Muscle of leg (tissue), 11 donors: ENCODE data around the gene BRSK2. TPM values are rescaled to one million over a fixed set of nuclear protein-coding genes. Genes with fewer than 3 reads are reported as not detected.

Experiments used
- DNase-seq: peaks from one replicate; pipeline ENCODE4 v3.0.0; 2013
- H3K27ac ChIP-seq: one replicate; pipeline ENCODE4 v1.5.1; 2013; ENCODE audit warnings: mild to moderate bottlenecking, low read length, control low read depth
- H3K27me3 ChIP-seq: one replicate; pipeline ENCODE4 v1.6.1; 2013; ENCODE audit warnings: low read length; ENCODE audit not compliant: control insufficient read depth, insufficient read depth
- H3K36me3 ChIP-seq: one replicate; pipeline ENCODE4 v1.6.1; 2013; ENCODE audit warnings: low read length; ENCODE audit not compliant: control insufficient read depth, insufficient read depth
- H3K4me1 ChIP-seq: one replicate; pipeline ENCODE4 v1.6.1; 2013; ENCODE audit warnings: low read length; ENCODE audit not compliant: control insufficient read depth, insufficient read depth
- H3K4me3 ChIP-seq: one replicate; pipeline ENCODE4 v1.5.1; 2013; ENCODE audit warnings: low read length, control low read depth
- H3K9me3 ChIP-seq: replicated peaks from 2 replicates; pipeline ENCODE4 v1.6.1; 2013; ENCODE audit warnings: low read depth, low read length; ENCODE audit not compliant: control insufficient read depth
- WGBS: methylation state at CpG from one replicate; pipeline ENCODE4 v1.1.5; 2013; ENCODE audit warnings: missing lambda C conversion rate; ENCODE audit not compliant: insufficient coverage; 5-methylcytosine and 5-hydroxymethylcytosine counted together
- polyA plus RNA-seq, 8 donors: library from polyadenylated mRNA; unstranded; fragments of 120-200 nt; gene quantifications; one replicate each; pipeline versions ENCODE4 v1.2.1 to v1.2.3, GENCODE V29; 2013; ENCODE audit warnings: inconsistent platforms in 1 of 8, low replicate concordance in 1 of 8; ENCODE audit not compliant: insufficient read length in 8 of 8, insufficient read depth in 1 of 8
- total RNA-seq: library from RNA; stranded (reverse); fragments of 120-200 nt; gene quantifications from one replicate; pipeline ENCODE4 v1.2.4, GENCODE V29; 2013

Gene BRSK2
- total and polyA plus RNA-seq, 9 donors: 0.44 to 2.3 (median 1.2) TPM

- H3K9me3 ChIP-seq: no peaks in the 10 kb centered on the region
- no peak overlapping the region for H3K27ac ChIP-seq
- peaks cover 67% of the 10 kb centered on the region for H3K36me3 ChIP-seq
- no peaks in the 10 kb centered on the region for H3K27me3 ChIP-seq
- DNase-seq: no peak
- WGBS: 93% methylated on average over 10 of the region's 12 CpGs
- no peak overlapping the region for H3K4me3 ChIP-seq
- no peaks in the 10 kb centered on the region for H3K4me1 ChIP-seq
Measured at GRCh38 chr11:1473011-1473628, 83.4 kb downstream of the BRSK2 start.

- no peaks in the 10 kb centered on the region for H3K4me1 ChIP-seq
- H3K9me3 ChIP-seq: no peaks in the 10 kb centered on the region
- H3K4me3 ChIP-seq: no peak overlapping the region
- no peaks in the 10 kb centered on the region for H3K27me3 ChIP-seq
- H3K27ac ChIP-seq: no peak overlapping the region
- no peak for DNase-seq
- peaks cover 69% of the 10 kb centered on the region for H3K36me3 ChIP-seq
- 87% methylated on average over 15 of the region's 22 CpGs for WGBS
Measured at GRCh38 chr11:1473786-1474185, 84.1 kb downstream of the BRSK2 start.

- H3K27me3 ChIP-seq: no peaks in the 10 kb centered on the region
- H3K27ac ChIP-seq: no peak overlapping the region
- DNase-seq: no peak
- WGBS: 88% methylated on average over 8 of the region's 12 CpGs
- H3K9me3 ChIP-seq: no peaks in the 10 kb centered on the region
- H3K4me1 ChIP-seq: no peaks in the 10 kb centered on the region
- H3K4me3 ChIP-seq: no peak overlapping the region
- peaks cover 68% of the 10 kb centered on the region for H3K36me3 ChIP-seq
Measured at GRCh38 chr11:1475841-1476240, 86.1 kb downstream of the BRSK2 start.

- Histone ChIP-seq H3K27me3 (no peaks in the 10 kb centered on the region), H3K9me3 (no peaks in the 10 kb centered on the region), H3K27ac (no peak overlapping the region), H3K4me1 (no peaks in the 10 kb centered on the region), H3K36me3 (peaks cover 58% of the 10 kb centered on the region), H3K4me3 (no peak overlapping the region)
- no peak for DNase-seq
- WGBS: 79% methylated on average over 16 of the region's 20 CpGs
Measured at GRCh38 chr11:1476940-1477736, 87.4 kb downstream of the BRSK2 start.

- WGBS: 97% methylated on average over 5 of the region's 13 CpGs
- H3K36me3 ChIP-seq: peaks cover 50% of the 10 kb centered on the region
- H3K4me3 ChIP-seq: no peak overlapping the region
- DNase-seq: no peak
- no peaks in the 10 kb centered on the region for H3K4me1 ChIP-seq
- H3K27ac ChIP-seq: no peak overlapping the region
- no peaks in the 10 kb centered on the region for H3K9me3 ChIP-seq
- no peaks in the 10 kb centered on the region for H3K27me3 ChIP-seq
Measured at GRCh38 chr11:1478011-1478410, 88.3 kb downstream of the BRSK2 start.

GRCh38 chr11:1478544-1478943, 88.8 kb downstream of the BRSK2 start:
- 85% methylated on average over 2 of the region's 9 CpGs for WGBS
- Histone ChIP-seq H3K27ac (no peak overlapping the region), H3K9me3 (no peaks in the 10 kb centered on the region), H3K27me3 (no peaks in the 10 kb centered on the region), H3K4me1 (peaks cover 3% of the 10 kb centered on the region), H3K36me3 (peaks cover 44% of the 10 kb centered on the region), H3K4me3 (no peak overlapping the region)
- DNase-seq: no peak

GRCh38 chr11:1479006-1479677, 89.4 kb downstream of the BRSK2 start:
- H3K36me3 ChIP-seq: peaks cover 40% of the 10 kb centered on the region
- no peak overlapping the region for H3K4me3 ChIP-seq
- no peaks in the 10 kb centered on the region for H3K27me3 ChIP-seq
- no peaks in the 10 kb centered on the region for H3K9me3 ChIP-seq
- no peak overlapping the region for H3K27ac ChIP-seq
- H3K4me1 ChIP-seq: peaks cover 5% of the 10 kb centered on the region
- no peak for DNase-seq
- WGBS: 83% methylated on average over 9 of the region's 9 CpGs

- H3K27ac ChIP-seq: no peak overlapping the region
- H3K36me3 ChIP-seq: peaks cover 35% of the 10 kb centered on the region
- 87% methylated on average over 11 of the region's 12 CpGs for WGBS
- H3K9me3 ChIP-seq: no peaks in the 10 kb centered on the region
- H3K4me1 ChIP-seq: peaks cover 5% of the 10 kb centered on the region
- H3K4me3 ChIP-seq: no peak overlapping the region
- no peak for DNase-seq
- H3K27me3 ChIP-seq: no peaks in the 10 kb centered on the region
Measured at GRCh38 chr11:1479678-1480118, 90.0 kb downstream of the BRSK2 start.

- 75% methylated on average over 9 of the region's 13 CpGs for WGBS
- peaks cover 34% of the 10 kb centered on the region for H3K36me3 ChIP-seq
- no peak for DNase-seq
- no peak overlapping the region for H3K4me3 ChIP-seq
- H3K9me3 ChIP-seq: no peaks in the 10 kb centered on the region
- H3K4me1 ChIP-seq: peaks cover 9% of the 10 kb centered on the region
- no peaks in the 10 kb centered on the region for H3K27me3 ChIP-seq
- no peak overlapping the region for H3K27ac ChIP-seq
Measured at GRCh38 chr11:1480191-1480554, 90.4 kb downstream of the BRSK2 start.
